Measurements from ENCODE around the gene ITPRIPL2.

GRCh38 chr16:19110537-19111360, 3.0 kb upstream of the ITPRIPL2 start:
- TF ChIP-seq HDGF (IDR thresholded peaks at IDR 0.05; ENCODE audit: borderline replicate concordance) (no peak), FOXK2 (IDR thresholded peaks at IDR 0.05) (no peak)
